ENCODE measurements around the gene KTI12. TPM values are rescaled to one million over a fixed set of nuclear protein-coding genes. Genes with fewer than 3 reads are reported as not detected.
"Not testable (repeated sequence)": the region's sequence is repeated elsewhere in the genome, so short reads cannot be mapped to it uniquely, and the experiment has no call there.

Gene KTI12
- total and polyA plus RNA-seq, 7 donors, result 4.9 to 15.0 (median 9.6) TPM

DNA sequence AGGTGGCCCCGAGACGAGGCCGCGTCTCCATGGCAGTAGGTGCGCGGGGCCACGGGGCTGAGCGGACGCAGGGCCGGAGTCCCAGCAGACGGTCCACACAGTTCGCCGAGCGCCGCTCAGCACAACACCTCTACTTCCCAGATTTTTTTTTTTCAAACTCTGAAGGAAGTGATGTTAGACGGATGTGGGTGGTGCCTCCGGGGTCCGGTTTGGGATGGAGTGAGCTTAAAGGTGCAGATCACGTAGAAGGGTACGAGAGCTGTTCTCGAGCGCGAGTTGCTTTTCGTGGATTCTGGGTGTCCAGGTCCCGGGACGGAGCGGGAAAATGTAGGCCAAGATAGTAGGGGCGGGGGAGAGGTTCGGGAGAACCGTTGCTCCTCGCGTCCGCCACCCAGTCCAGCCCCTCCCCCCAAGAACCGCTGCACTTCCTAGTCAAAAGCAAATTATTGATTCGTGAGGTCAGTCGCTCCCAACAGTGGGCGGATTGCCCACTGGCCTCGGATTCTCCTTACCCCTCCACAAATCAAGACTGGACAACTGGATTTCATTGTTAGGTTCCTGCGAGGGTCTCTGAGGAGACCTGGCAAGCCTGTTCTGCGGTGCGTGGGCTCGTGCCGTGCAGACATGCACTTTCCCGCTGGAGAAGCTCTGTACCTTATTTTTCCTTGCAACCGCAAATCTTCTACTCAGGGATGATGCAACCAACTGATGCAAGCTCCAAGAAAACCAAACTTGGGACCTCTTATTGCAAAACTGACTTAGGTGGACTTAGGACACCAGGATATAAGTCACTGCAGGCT is 21.7 kb upstream of the KTI12 start, which contains the start of gene TXNDC12:
TXNDC12 (minus strand) TSS at position 126 of the 800 bp plus-strand sequence; CDS start at position 31, 95 bp downstream.
- Histone ChIP-seq H3K27me3 (no peaks in the 10 kb centered on the region), H3K36me3 (peaks cover 0 to 13% (median 4%) of the 10 kb centered on the region in 4 donors), H3K4me3 (peak within 1 kb of the TSS; percentile 77 to 96 (median 83)), H3K9me3 (no peaks in the 10 kb centered on the region), H3K27ac (peak within 1 kb of the TSS; percentile 88 to 94 (median 88)), H3K4me1 (peaks cover 0 to 46% (median 33%) of the 10 kb centered on the region in 4 donors)
- peak; percentile 92 for DNase-seq
- intact Hi-C loops (cut with DNase I), result loop anchor here (1.0 to 10.0 kb wide), 3 partner anchors 22 to 240 kb away; partner anchors contain the start of genes KTI12 and ZFYVE9
- 0% methylated on average over 45 of the region's 45 CpGs for WGBS, 2 donors
- TF ChIP-seq EP300 (IDR thresholded peaks at IDR 0.05) (no peak), POLR2AphosphoS5 (IDR thresholded peaks at IDR 0.05) (peak; percentile 76 to 91 (median 82)), POLR2A (IDR thresholded peaks at IDR 0.05) (peak; percentile 44 to 67)

DNA sequence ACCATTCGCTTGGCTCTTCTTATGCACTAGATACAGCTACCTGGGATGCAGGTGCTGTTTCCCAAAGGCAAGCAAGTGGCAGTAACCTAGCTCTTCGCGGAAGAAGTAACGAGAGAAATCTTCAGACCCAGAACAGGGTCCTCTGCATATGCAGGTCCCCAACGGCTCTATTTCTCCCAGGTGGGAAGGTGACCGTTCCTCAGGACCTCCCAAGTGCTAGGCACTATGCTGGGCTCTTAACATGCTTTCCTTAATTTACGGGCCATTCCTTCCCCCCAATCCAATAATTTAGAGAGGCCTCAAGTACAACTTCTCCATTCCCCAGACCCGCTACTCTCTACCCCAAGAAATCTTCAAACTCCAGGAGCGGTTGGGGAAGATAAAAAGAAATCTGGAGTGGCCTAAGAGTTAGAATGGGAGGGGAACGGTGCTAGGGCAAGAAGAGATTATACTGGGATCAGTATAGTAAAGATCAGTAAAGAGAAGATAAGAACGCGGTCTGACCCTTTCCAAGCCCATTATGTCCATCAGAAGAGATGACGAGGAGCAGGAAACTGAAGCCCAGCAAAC is 21.0 kb upstream of the KTI12 start:
- peak overlapping the region; percentile 88 to 94 (median 88) for H3K27ac ChIP-seq
- intact Hi-C loops (cut with DNase I), result loop anchor here (1.0 to 10.0 kb wide), 3 partner anchors 21 to 240 kb away; partner anchors contain the start of genes KTI12 and ZFYVE9

DNA sequence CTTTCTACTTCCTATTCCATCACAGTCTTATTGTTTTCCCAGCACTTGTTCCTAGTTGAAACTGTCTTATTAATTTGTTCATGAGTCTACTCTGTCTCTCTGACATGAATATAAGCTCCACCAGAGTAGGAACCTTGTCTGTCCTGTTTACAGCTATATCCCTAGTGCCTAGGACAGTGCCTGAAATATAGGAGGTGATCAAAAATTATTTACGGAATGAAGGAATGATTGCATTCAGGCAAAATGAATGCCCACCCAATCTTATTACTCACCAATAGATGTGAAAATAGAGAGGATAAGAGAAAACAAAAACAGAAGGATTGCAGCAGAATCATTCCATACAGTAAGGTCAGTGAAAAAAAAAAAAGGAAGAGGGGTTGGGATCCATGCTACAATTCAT is 20.3 kb upstream of the KTI12 start:
- intact Hi-C loops (cut with DNase I), result loop anchor here (10.0 kb wide), 1 partner anchor 241 kb away; no protein-coding TSS in a partner anchor
- DNase-seq, result no peak
- Histone ChIP-seq H3K4me3 (peak overlapping the region in 2 of 4 donors; percentile 83), H3K4me1 (peaks cover 0 to 37% (median 29%) of the 10 kb centered on the region in 4 donors), H3K27me3 (no peaks in the 10 kb centered on the region), H3K9me3 (no peaks in the 10 kb centered on the region), H3K27ac (no peak overlapping the region), H3K36me3 (peaks cover 0 to 9% (median 0%) of the 10 kb centered on the region in 4 donors)
- 92 to 97% methylated on average over 1 of the region's 1 CpG for WGBS, 2 donors
- no peak for TF ChIP-seq EP300 (IDR thresholded peaks at IDR 0.05)
- TF ChIP-seq POLR2AphosphoS5 (IDR thresholded peaks at IDR 0.05), result no peak
- no peak for TF ChIP-seq POLR2A (IDR thresholded peaks at IDR 0.05)
- TF ChIP-seq, protein P1, sequence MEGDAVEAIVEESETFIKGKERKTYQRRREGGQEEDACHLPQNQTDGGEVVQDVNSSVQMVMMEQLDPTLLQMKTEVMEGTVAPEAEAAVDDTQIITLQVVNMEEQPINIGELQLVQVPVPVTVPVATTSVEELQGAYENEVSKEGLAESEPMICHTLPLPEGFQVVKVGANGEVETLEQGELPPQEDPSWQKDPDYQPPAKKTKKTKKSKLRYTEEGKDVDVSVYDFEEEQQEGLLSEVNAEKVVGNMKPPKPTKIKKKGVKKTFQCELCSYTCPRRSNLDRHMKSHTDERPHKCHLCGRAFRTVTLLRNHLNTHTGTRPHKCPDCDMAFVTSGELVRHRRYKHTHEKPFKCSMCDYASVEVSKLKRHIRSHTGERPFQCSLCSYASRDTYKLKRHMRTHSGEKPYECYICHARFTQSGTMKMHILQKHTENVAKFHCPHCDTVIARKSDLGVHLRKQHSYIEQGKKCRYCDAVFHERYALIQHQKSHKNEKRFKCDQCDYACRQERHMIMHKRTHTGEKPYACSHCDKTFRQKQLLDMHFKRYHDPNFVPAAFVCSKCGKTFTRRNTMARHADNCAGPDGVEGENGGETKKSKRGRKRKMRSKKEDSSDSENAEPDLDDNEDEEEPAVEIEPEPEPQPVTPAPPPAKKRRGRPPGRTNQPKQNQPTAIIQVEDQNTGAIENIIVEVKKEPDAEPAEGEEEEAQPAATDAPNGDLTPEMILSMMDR (IDR thresholded peaks at IDR 0.05), result no peak

More for the DNA sequence above, 21.0 kb upstream of the KTI12 start:
- peaks cover 0 to 44% (median 33%) of the 10 kb centered on the region in 4 donors for H3K4me1 ChIP-seq
- H3K36me3 ChIP-seq, result peaks cover 0 to 9% (median 0%) of the 10 kb centered on the region in 4 donors
- 1 to 3% methylated on average over 13 of the region's 13 CpGs for WGBS, 2 donors
- TF ChIP-seq POLR2A (IDR thresholded peaks at IDR 0.05), result no peak
- no peak for TF ChIP-seq POLR2AphosphoS5 (IDR thresholded peaks at IDR 0.05)
- TF ChIP-seq, protein P1 (IDR thresholded peaks at IDR 0.05), result no peak
- TF ChIP-seq EP300 (IDR thresholded peaks at IDR 0.05), result no peak
- DNase-seq, result no peak
- H3K9me3 ChIP-seq, result no peaks in the 10 kb centered on the region
- no peaks in the 10 kb centered on the region for H3K27me3 ChIP-seq
- H3K4me3 ChIP-seq, result peak overlapping the region; percentile 77 to 96 (median 83)

GRCh38 chr1:52049337-52049736 is 15.7 kb upstream of the KTI12 start:
- H3K4me1 ChIP-seq, result peaks cover 0 to 12% (median 7%) of the 10 kb centered on the region in 4 donors
- H3K9me3 ChIP-seq; intact Hi-C loops (cut with DNase I); H3K27me3 ChIP-seq; H3K27ac ChIP-seq; H3K4me3 ChIP-seq; DNase-seq: not testable (repeated sequence)
- 94 to 97% methylated on average over 4 of the region's 4 CpGs for WGBS, 2 donors
- peaks cover 0 to 13% (median 0%) of the 10 kb centered on the region in 4 donors for H3K36me3 ChIP-seq

- DNase-seq; H3K27ac ChIP-seq; H3K27me3 ChIP-seq; H3K9me3 ChIP-seq; H3K4me3 ChIP-seq; H3K4me1 ChIP-seq; intact Hi-C loops (cut with DNase I): not testable (repeated sequence)
- 97% methylated on average over 4 of the region's 4 CpGs for WGBS, 2 donors
- H3K36me3 ChIP-seq, result peaks cover 0 to 15% (median under 1%) of the 10 kb centered on the region in 4 donors
Observed at GRCh38 chr1:52045666-52046195, 12.1 kb upstream of the KTI12 start.

DNA sequence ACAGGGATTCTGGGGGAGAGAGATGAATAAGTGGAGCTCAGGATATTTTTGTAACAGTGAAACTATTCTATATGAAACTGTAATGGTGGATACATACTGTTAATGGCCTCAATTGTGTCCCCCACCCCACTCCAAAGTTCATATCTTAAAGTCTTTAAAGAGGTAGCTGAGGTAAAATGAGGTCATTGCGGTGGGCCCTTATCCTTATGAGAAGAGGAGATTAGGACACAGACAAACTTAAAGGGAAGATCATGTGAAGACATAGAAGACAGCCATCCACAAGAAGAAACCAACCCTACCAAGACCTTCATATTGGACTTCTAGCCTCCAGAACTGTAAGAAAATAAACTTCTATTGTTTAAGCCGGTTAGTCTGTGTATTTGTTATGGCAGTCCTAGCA is 11.6 kb upstream of the KTI12 start:
- TF ChIP-seq, protein P1 (IDR thresholded peaks at IDR 0.05), result no peak
- TF ChIP-seq EP300 (IDR thresholded peaks at IDR 0.05) (no peak), POLR2AphosphoS5 (IDR thresholded peaks at IDR 0.05) (no peak), POLR2A (IDR thresholded peaks at IDR 0.05) (no peak)
- no peaks in the 10 kb centered on the region for H3K4me1 ChIP-seq
- H3K27me3 ChIP-seq, result no peaks in the 10 kb centered on the region
- no peak overlapping the region for H3K27ac ChIP-seq
- no peak overlapping the region for H3K4me3 ChIP-seq
- intact Hi-C loops (cut with DNase I), result no loop called here
- H3K9me3 ChIP-seq, result no peaks in the 10 kb centered on the region
- H3K36me3 ChIP-seq, result peaks cover 0 to 20% (median 2%) of the 10 kb centered on the region in 4 donors
- WGBS, 2 donors, result 72 to 89% methylated on average over 2 of the region's 2 CpGs
- DNase-seq, result no peak
